ENCODE results near the gene EFNA5. TPM values are rescaled to one million over a fixed set of nuclear protein-coding genes. Genes with fewer than 3 reads are reported as not detected.

The EFNA5 gene
- total and polyA plus RNA-seq, 2 experiments from 2014 or later, result 7.5 to 10.1 TPM

DNA sequence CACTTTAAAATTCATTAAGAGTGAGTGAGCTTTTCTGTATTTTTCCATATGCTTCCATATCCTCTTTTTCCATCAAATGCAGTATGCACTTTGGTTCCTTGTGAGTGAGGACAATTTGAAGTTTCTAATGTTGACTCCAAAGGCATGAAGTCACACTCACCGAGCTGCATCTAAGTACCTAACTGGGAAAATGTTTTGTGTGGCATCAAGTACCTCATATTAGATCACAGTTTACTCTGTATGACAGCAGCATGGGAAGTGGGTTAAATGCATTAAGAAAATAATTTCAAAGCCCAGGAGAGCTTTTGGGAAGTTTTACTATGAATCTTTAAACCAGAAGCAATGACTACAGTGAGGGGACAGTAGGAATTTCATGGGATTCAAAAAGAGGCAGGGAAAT lies 207.0 kb downstream of the EFNA5 start:
- H3K4me1 ChIP-seq (ENCODE audit: insufficient read depth), result peaks cover 60% of the 10 kb centered on the region
- no peak for TF ChIP-seq EZH2 (IDR thresholded peaks at IDR 0.05; ENCODE audit: low read depth, unreplicated experiment)
- TF ChIP-seq ZNF331 (CRISPR knock-in tag; IDR thresholded peaks at IDR 0.05; ENCODE audit: low read depth), result no peak
- no peak for TF ChIP-seq JUNB (IDR thresholded peaks at IDR 0.05; ENCODE audit: unreplicated experiment)
- no peak for TF ChIP-seq STAT1 (IDR thresholded peaks at IDR 0.05; ENCODE audit: unreplicated experiment)
- no peak for TF ChIP-seq POLR2AphosphoS5 (IDR thresholded peaks at IDR 0.05; ENCODE audit: low read depth)
- no peak for TF ChIP-seq EZH2phosphoT487 (IDR thresholded peaks at IDR 0.05; ENCODE audit: unreplicated experiment)
- no peak for TF ChIP-seq REST (IDR thresholded peaks at IDR 0.05; ENCODE audit: unreplicated experiment)
- TF ChIP-seq, protein P1, sequence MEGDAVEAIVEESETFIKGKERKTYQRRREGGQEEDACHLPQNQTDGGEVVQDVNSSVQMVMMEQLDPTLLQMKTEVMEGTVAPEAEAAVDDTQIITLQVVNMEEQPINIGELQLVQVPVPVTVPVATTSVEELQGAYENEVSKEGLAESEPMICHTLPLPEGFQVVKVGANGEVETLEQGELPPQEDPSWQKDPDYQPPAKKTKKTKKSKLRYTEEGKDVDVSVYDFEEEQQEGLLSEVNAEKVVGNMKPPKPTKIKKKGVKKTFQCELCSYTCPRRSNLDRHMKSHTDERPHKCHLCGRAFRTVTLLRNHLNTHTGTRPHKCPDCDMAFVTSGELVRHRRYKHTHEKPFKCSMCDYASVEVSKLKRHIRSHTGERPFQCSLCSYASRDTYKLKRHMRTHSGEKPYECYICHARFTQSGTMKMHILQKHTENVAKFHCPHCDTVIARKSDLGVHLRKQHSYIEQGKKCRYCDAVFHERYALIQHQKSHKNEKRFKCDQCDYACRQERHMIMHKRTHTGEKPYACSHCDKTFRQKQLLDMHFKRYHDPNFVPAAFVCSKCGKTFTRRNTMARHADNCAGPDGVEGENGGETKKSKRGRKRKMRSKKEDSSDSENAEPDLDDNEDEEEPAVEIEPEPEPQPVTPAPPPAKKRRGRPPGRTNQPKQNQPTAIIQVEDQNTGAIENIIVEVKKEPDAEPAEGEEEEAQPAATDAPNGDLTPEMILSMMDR (conservative IDR thresholded peaks at IDR 0.05; ENCODE audit: low read depth in 2 of 2), result no peak
- no peak for TF ChIP-seq CREB1 (CRISPR knock-in tag; IDR thresholded peaks at IDR 0.05; ENCODE audit: low read depth)
- TF ChIP-seq ZNF114 (CRISPR knock-in tag; IDR thresholded peaks at IDR 0.05), result no peak
- TF ChIP-seq, protein P2, sequence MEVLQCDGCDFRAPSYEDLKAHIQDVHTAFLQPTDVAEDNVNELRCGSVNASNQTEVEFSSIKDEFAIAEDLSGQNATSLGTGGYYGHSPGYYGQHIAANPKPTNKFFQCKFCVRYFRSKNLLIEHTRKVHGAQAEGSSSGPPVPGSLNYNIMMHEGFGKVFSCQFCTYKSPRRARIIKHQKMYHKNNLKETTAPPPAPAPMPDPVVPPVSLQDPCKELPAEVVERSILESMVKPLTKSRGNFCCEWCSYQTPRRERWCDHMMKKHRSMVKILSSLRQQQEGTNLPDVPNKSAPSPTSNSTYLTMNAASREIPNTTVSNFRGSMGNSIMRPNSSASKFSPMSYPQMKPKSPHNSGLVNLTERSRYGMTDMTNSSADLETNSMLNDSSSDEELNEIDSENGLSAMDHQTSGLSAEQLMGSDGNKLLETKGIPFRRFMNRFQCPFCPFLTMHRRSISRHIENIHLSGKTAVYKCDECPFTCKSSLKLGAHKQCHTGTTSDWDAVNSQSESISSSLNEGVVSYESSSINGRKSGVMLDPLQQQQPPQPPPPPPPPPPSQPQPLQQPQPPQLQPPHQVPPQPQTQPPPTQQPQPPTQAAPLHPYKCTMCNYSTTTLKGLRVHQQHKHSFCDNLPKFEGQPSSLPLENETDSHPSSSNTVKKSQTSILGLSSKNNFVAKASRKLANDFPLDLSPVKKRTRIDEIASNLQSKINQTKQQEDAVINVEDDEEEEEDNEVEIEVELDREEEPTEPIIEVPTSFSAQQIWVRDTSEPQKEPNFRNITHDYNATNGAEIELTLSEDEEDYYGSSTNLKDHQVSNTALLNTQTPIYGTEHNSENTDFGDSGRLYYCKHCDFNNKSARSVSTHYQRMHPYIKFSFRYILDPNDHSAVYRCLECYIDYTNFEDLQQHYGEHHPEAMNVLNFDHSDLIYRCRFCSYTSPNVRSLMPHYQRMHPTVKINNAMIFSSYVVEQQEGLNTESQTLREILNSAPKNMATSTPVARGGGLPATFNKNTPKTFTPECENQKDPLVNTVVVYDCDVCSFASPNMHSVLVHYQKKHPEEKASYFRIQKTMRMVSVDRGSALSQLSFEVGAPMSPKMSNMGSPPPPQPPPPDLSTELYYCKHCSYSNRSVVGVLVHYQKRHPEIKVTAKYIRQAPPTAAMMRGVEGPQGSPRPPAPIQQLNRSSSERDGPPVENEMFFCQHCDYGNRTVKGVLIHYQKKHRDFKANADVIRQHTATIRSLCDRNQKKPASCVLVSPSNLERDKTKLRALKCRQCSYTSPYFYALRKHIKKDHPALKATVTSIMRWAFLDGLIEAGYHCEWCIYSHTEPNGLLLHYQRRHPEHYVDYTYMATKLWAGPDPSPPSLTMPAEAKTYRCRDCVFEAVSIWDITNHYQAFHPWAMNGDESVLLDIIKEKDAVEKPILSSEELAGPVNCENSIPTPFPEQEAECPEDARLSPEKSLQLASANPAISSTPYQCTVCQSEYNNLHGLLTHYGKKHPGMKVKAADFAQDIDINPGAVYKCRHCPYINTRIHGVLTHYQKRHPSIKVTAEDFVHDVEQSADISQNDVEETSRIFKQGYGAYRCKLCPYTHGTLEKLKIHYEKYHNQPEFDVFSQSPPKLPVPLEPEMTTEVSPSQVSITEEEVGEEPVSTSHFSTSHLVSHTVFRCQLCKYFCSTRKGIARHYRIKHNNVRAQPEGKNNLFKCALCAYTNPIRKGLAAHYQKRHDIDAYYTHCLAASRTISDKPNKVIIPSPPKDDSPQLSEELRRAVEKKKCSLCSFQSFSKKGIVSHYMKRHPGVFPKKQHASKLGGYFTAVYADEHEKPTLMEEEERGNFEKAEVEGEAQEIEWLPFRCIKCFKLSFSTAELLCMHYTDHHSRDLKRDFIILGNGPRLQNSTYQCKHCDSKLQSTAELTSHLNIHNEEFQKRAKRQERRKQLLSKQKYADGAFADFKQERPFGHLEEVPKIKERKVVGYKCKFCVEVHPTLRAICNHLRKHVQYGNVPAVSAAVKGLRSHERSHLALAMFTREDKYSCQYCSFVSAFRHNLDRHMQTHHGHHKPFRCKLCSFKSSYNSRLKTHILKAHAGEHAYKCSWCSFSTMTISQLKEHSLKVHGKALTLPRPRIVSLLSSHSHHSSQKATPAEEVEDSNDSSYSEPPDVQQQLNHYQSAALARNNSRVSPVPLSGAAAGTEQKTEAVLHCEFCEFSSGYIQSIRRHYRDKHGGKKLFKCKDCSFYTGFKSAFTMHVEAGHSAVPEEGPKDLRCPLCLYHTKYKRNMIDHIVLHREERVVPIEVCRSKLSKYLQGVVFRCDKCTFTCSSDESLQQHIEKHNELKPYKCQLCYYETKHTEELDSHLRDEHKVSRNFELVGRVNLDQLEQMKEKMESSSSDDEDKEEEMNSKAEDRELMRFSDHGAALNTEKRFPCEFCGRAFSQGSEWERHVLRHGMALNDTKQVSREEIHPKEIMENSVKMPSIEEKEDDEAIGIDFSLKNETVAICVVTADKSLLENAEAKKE (CRISPR knock-in tag; IDR thresholded peaks at IDR 0.05), result no peak
- no peak for TF ChIP-seq NANOG (IDR thresholded peaks at IDR 0.05; ENCODE audit: borderline replicate concordance)
- no peak overlapping the region for H3K4me3 Mint-ChIP-seq
- no peak overlapping the region for H3K4me2 ChIP-seq
- no peak for DNase-seq (ENCODE audit: low spot score)
- H3K27me3 Mint-ChIP-seq (ENCODE audit: insufficient read depth, low read depth, poor library complexity), result peaks cover 5% of the 10 kb centered on the region
- no peak overlapping the region for H3K27ac ChIP-seq (ENCODE audit: low read depth)
- H3K27ac Mint-ChIP-seq, result no peak overlapping the region
- H3K36me3 Mint-ChIP-seq (ENCODE audit: low read depth), result no peaks in the 10 kb centered on the region
- H3K36me3 ChIP-seq (ENCODE audit: insufficient read depth), result no peaks in the 10 kb centered on the region
- H2AFZ ChIP-seq, result no peak overlapping the region
- H3K4me3 ChIP-seq, result no peak overlapping the region
- peaks cover 71% of the 10 kb centered on the region for H3K4me1 Mint-ChIP-seq
- no peaks in the 10 kb centered on the region for H3K9me3 Mint-ChIP-seq
- H3K9me2 ChIP-seq (ENCODE audit: insufficient read depth), result no peaks in the 10 kb centered on the region; the same call in 1 of the 2 replicates
- peaks cover 10% of the 10 kb centered on the region for H3K79me2 ChIP-seq (replicated peaks; ENCODE audit: insufficient read depth)
- H4K20me1 ChIP-seq (replicated peaks; ENCODE audit: insufficient read depth), result no peaks in the 10 kb centered on the region
- H3F3A ChIP-seq (replicated peaks; ENCODE audit: low read depth), result no peaks in the 10 kb centered on the region
- ATAC-seq, result no peak
- no peaks in the 10 kb centered on the region for H3K27me3 ChIP-seq (ENCODE audit: insufficient read depth)
